HepG2 (cell line): Measurements from ENCODE around the gene ADM5. TPM values are rescaled to one million over a fixed set of nuclear protein-coding genes. Genes with fewer than 3 reads are reported as not detected.

Experiments
- CENPX ChIP-seq: sonication (generic); formaldehyde crosslinking; IDR thresholded peaks from 2 replicates; pipeline ENCODE4 v1.9.0; 2021; ENCODE audit warnings: mild to moderate bottlenecking, missing genetic modification reagents, moderate library complexity
- ESRRA ChIP-seq: sonication (generic); formaldehyde crosslinking; IDR thresholded peaks from 2 replicates; pipeline ENCODE4 v1.5.1; 2020; ENCODE audit warnings: mild to moderate bottlenecking, low read depth, missing genetic modification reagents
- GLI4 ChIP-seq: sonication (generic); formaldehyde crosslinking; IDR thresholded peaks from 2 replicates; pipeline ENCODE4 v1.5.1; 2020; ENCODE audit warnings: missing genetic modification reagents, mild to moderate bottlenecking, moderate library complexity, borderline replicate concordance
- GMEB2 ChIP-seq: IDR thresholded peaks from 2 replicates; pipeline ENCODE4 v1.6.1; 2016; ENCODE audit warnings: missing biosample characterization, missing genetic modification reagents, low read depth
- ISX ChIP-seq: sonication (generic); formaldehyde crosslinking; conservative IDR thresholded peaks from 2 replicates; pipeline ENCODE4 v1.5.0; 2020; ENCODE audit warnings: missing genetic modification reagents
- KLF15 ChIP-seq: sonication (generic); formaldehyde crosslinking; IDR thresholded peaks from 2 replicates; pipeline ENCODE4 v1.8.1; 2023; ENCODE audit warnings: borderline replicate concordance, mild to moderate bottlenecking, inconsistent platforms, missing genetic modification reagents, mixed read lengths
- KLF6 ChIP-seq: IDR thresholded peaks from 2 replicates; pipeline ENCODE4 v1.8.0; 2016; ENCODE audit warnings: missing biosample characterization, missing genetic modification reagents
- MAFF ChIP-seq: IDR thresholded peaks from 2 replicates; pipeline ENCODE4 v1.6.1; 2011; ENCODE audit warnings: low read depth, low read length, improper control_type of control experiment
- MED1 ChIP-seq: sonication (generic); formaldehyde crosslinking; IDR thresholded peaks from 2 replicates; pipeline ENCODE4 v1.4.0; 2020; ENCODE audit warnings: missing genetic modification reagents
- MXD4 ChIP-seq: IDR thresholded peaks from 2 replicates; pipeline ENCODE4 v1.6.1; 2016; ENCODE audit warnings: mild to moderate bottlenecking, missing biosample characterization, missing genetic modification reagents
- NFE2 ChIP-seq: sonication (generic); formaldehyde crosslinking; IDR thresholded peaks from 2 replicates; pipeline ENCODE4 v1.4.0; 2020; ENCODE audit warnings: missing genetic modification reagents
- NFRKB ChIP-seq: fragments of 450-650 bp; IDR thresholded peaks from 2 replicates; pipeline ENCODE4 v1.6.1; 2017
- RFXAP ChIP-seq: sonication (generic); formaldehyde crosslinking; IDR thresholded peaks from 2 replicates; pipeline ENCODE4 v1.4.0; 2020; ENCODE audit warnings: missing genetic modification reagents, borderline replicate concordance
- RNF219 ChIP-seq: sonication (generic); formaldehyde crosslinking; IDR thresholded peaks from 2 replicates; pipeline ENCODE4 v1.5.0; 2020; ENCODE audit warnings: mild to moderate bottlenecking, missing genetic modification reagents
- SKIL ChIP-seq: sonication (generic); formaldehyde crosslinking; IDR thresholded peaks from 2 replicates; pipeline ENCODE4 v1.8.0; 2022; ENCODE audit warnings: missing genetic modification reagents, mild to moderate bottlenecking, moderate library complexity, borderline replicate concordance
- TEAD3 ChIP-seq: optimal IDR thresholded peaks from 2 replicates; pipeline ENCODE3; 2016; ENCODE audit warnings: borderline replicate concordance
- WIZ ChIP-seq: sonication (generic); formaldehyde crosslinking; IDR thresholded peaks from 2 replicates; pipeline ENCODE4 v1.5.1; 2020; ENCODE audit warnings: mild to moderate bottlenecking, missing genetic modification reagents
- ZFAT ChIP-seq: sonication (generic); formaldehyde crosslinking; conservative IDR thresholded peaks from 2 replicates; pipeline ENCODE4 v1.8.1; 2023; ENCODE audit warnings: missing genetic modification reagents, inconsistent platforms
- ZNF354B ChIP-seq: sonication (generic); formaldehyde crosslinking; IDR thresholded peaks from 2 replicates; pipeline ENCODE4 v1.8.0; 2022; ENCODE audit warnings: mild to moderate bottlenecking, missing genetic modification reagents
- ZNF558 ChIP-seq: sonication (generic); formaldehyde crosslinking; IDR thresholded peaks from 2 replicates; pipeline ENCODE4 v1.9.0; 2022; ENCODE audit warnings: mild to moderate bottlenecking, missing genetic modification reagents, borderline replicate concordance
- ZNF691 ChIP-seq: sonication (generic); formaldehyde crosslinking; IDR thresholded peaks from 2 replicates; pipeline ENCODE4 v1.4.0; 2020; ENCODE audit warnings: missing genetic modification reagents, low read depth, mild to moderate bottlenecking, borderline replicate concordance
- ZNF713 ChIP-seq: sonication (generic); formaldehyde crosslinking; IDR thresholded peaks from 2 replicates; pipeline ENCODE4 v1.4.0; 2020; ENCODE audit warnings: mild to moderate bottlenecking, missing genetic modification reagents
- polyA plus RNA-seq, 8 experiments: library from polyadenylated mRNA; depleted of rRNA in 3 of 8; stranded (reverse) in 7 of 8; unstranded in 1 of 8; fragments of >200 nt; fragmentation: Illumina TruSeq in 4 of 8; extraction: Trizol in 4 of 8; gene quantifications; 2 replicates each; pipeline versions ENCODE4 v1.2.1 to v1.2.3, GENCODE V29; 2011 to 2016; ENCODE audit warnings: low read depth in 4 of 8, missing spikeins in 1 of 8, mixed read lengths in 1 of 8; ENCODE audit not compliant: insufficient read depth in 1 of 8
- total RNA-seq, 5 experiments: library from RNA; depleted of rRNA; stranded (reverse); fragments of >200 nt; fragmentation: Illumina TruSeq; extraction: Trizol; gene quantifications; 2 replicates each; pipeline ENCODE4 v1.2.3, GENCODE V29; 2016; ENCODE audit warnings: low read depth in 1 of 5
- TF ChIP-seq, protein P1 (sequence below): IDR thresholded peaks from 2 replicates; pipeline ENCODE4 v1.6.1; 2016; ENCODE audit warnings: mild to moderate bottlenecking, missing biosample characterization, missing genetic modification reagents

ADM5 gene
- total and polyA plus RNA-seq, 2 of the 13 experiments (the other 11 are each of a cell fraction or from before 2014, with no cell fraction given): 2.7 to 4.1 TPM

GRCh38 chr19:49664171-49665035 lies 25.0 kb upstream of the ADM5 start (continued):
- TF ChIP-seq ZNF354B (no peak), WIZ (CRISPR knock-in tag) (no peak), MXD4 (CRISPR knock-in tag) (0 out of 2 replicates have a peak, but pooled peaks have one; percentile 38), MED1 (CRISPR knock-in tag) (no peak), GLI4 (0 out of 2 replicates have a peak, but pooled peaks have one; percentile 33), NFE2 (CRISPR knock-in tag) (no peak), ZNF713 (CRISPR knock-in tag) (no peak), RFXAP (CRISPR knock-in tag) (peak; percentile 55; the same call in 1 of the 2 replicates), KLF15 (CRISPR knock-in tag) (0 out of 2 replicates have a peak, but pooled peaks have one; percentile 11), GMEB2 (CRISPR knock-in tag) (no peak), ZNF691 (CRISPR knock-in tag) (no peak), SKIL (CRISPR knock-in tag) (no peak), NFRKB (no peak), ZNF558 (CRISPR knock-in tag) (no peak), ZFAT (CRISPR knock-in tag) (no peak), TEAD3 (peak; percentile 13), MAFF (no peak), ISX (no peak), ESRRA (CRISPR knock-in tag) (no peak), CENPX (CRISPR knock-in tag) (no peak), KLF6 (CRISPR knock-in tag) (no peak), RNF219 (no peak)
- TF ChIP-seq, protein P1, sequence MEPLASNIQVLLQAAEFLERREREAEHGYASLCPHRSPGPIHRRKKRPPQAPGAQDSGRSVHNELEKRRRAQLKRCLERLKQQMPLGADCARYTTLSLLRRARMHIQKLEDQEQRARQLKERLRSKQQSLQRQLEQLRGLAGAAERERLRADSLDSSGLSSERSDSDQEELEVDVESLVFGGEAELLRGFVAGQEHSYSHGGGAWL: peak; percentile 50; the same call in 1 of the 2 replicates
